HG03521 (cell line): ENCODE measurements around the gene SOX5.
"Not testable (repeated sequence)": the region's sequence is repeated elsewhere in the genome, so short reads cannot be mapped to it uniquely, and the experiment has no call there.

Source experiments
- ATAC-seq: cut with Tn5 transposase; IDR thresholded peaks from one replicate; pipeline ENCODE4 v1.9.1; 2021; ENCODE audit warnings: mild to moderate bottlenecking, moderate library complexity; ENCODE audit not compliant: unreplicated experiment

Gene SOX5

GRCh38 chr12:23760495-23760894, 189.0 kb downstream of the SOX5 start:
- no peak for ATAC-seq

- ATAC-seq, result no peak
Observed at GRCh38 chr12:23758608-23759007, 190.9 kb downstream of the SOX5 start.

- ATAC-seq, result no peak
Observed at GRCh38 chr12:23757541-23757962, 191.9 kb downstream of the SOX5 start.

- ATAC-seq, result no peak
Observed at GRCh38 chr12:23756416-23756815, 193.1 kb downstream of the SOX5 start.

- no peak for ATAC-seq
Observed at GRCh38 chr12:23753628-23754365, 195.7 kb downstream of the SOX5 start.

- no peak for ATAC-seq
Observed at GRCh38 chr12:23752245-23752644, 197.2 kb downstream of the SOX5 start.

GRCh38 chr12:23751641-23752040, 197.8 kb downstream of the SOX5 start:
- ATAC-seq, result no peak

- ATAC-seq, result no peak
Observed at GRCh38 chr12:23750923-23751322, 198.5 kb downstream of the SOX5 start.

- no peak for ATAC-seq
Observed at GRCh38 chr12:23744696-23745095, 204.8 kb downstream of the SOX5 start.

- no peak for ATAC-seq
Observed at GRCh38 chr12:23742574-23742973, 206.9 kb downstream of the SOX5 start.

GRCh38 chr12:23731493-23731892, 218.0 kb downstream of the SOX5 start:
- ATAC-seq, result no peak

GRCh38 chr12:23731035-23731434, 218.4 kb downstream of the SOX5 start:
- ATAC-seq, result no peak

GRCh38 chr12:23729359-23729758, 220.1 kb downstream of the SOX5 start:
- no peak for ATAC-seq

GRCh38 chr12:23726646-23727045, 222.8 kb downstream of the SOX5 start:
- ATAC-seq, result no peak

GRCh38 chr12:23722655-23723054, 226.8 kb downstream of the SOX5 start:
- ATAC-seq, result no peak

GRCh38 chr12:23721268-23721667, 228.2 kb downstream of the SOX5 start:
- ATAC-seq, result no peak

- ATAC-seq, result no peak
Observed at GRCh38 chr12:23719493-23719892, 230.0 kb downstream of the SOX5 start.

- ATAC-seq, result not testable (repeated sequence)
Observed at GRCh38 chr12:23710361-23710760, 239.1 kb downstream of the SOX5 start.

- no peak for ATAC-seq
Observed at GRCh38 chr12:23708185-23708837, 241.2 kb downstream of the SOX5 start.

GRCh38 chr12:23707270-23707669, 242.2 kb downstream of the SOX5 start:
- ATAC-seq, result no peak

- ATAC-seq, result no peak
Observed at GRCh38 chr12:23704992-23705943, 244.2 kb downstream of the SOX5 start.
